HG03439 (cell line): ENCODE measurements around the gene ENOX1.
"Not testable (repeated sequence)": the region's sequence is repeated elsewhere in the genome, so short reads cannot be mapped to it uniquely, and the experiment has no call there.

ENCODE experiments used
- ATAC-seq: cut with Tn5 transposase; IDR thresholded peaks from one replicate; pipeline ENCODE4 v1.9.1; 2021; ENCODE audit warnings: mild to moderate bottlenecking, moderate library complexity; ENCODE audit not compliant: unreplicated experiment

The ENOX1 gene

DNA sequence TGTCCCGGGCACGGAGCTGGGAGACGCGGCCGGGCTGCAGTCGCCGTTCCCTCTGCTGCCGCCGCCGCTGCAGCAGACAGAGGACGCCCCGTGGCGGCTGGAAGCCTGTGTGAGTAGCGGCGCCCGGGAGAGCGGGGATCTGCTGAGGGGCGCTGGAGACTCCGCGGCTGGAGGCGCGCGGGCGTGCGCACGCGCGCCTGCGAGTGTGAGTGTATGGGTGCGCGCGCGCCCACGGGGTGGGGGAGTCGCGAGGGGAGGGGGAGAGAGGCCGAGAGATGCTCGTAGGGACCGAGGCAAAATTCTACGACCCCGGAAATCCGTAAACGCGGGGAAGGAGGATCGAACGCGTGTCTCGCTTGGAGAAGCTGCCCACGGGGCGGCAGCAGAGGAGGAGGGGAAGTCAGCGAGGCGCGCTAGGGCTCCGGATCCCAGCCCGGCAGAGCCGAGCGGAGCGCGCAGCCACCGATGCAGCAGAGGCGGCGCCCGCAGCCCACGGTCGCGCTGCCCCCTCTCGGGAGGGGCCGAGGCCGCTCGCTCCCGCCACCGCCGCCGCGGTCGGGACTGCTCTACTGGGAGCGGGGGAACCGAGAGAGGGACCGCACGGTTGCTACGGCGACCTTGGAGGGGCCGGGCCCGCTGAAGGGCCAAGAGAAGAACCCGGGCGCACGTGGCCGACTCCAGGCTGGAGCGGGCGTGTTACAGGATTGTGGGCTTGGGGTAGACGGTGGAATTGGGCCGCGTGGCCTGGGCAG, at the start of gene ENOX1:
ENOX1 (minus strand) TSS at position 207 of the 752 bp plus-strand sequence.
- no peak for ATAC-seq

DNA sequence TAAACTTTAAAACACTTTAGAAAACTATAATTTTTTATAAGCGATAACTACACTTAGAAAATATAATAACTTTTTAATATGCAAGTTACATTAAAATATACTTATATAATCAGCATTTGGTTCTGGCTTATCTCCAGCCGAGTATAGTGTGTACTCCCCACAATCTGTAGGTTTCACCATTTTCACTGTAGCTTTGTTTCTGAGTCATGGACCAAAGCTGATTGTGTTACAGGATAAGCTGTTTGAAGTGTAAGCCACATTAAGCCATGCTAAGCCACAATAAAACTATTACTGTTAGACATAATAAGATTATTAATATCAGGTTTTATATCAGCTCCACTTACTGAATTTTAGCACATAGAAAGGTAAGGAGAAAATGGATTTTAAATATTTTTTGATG, 48.9 kb upstream of the ENOX1 start:
- no peak for ATAC-seq

DNA sequence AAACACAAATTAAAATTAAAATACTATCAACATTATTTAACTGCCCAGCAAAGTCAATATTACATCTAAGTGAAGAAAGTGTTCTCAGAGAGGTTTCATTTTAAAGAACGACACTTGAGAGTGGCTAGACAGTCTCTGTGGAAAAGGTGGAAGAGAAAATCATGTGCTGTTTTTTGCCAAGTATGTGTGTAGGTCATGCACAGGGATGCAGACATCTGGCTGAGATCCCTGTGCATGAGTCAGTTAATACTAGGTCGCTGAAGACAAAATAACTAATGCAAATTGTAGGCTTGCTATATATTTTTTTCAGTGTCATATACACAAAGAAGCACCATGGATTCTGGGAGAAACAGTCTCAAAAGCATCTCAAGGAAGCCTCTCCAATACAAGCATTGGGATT, 44.3 kb upstream of the ENOX1 start:
- ATAC-seq = no peak

DNA sequence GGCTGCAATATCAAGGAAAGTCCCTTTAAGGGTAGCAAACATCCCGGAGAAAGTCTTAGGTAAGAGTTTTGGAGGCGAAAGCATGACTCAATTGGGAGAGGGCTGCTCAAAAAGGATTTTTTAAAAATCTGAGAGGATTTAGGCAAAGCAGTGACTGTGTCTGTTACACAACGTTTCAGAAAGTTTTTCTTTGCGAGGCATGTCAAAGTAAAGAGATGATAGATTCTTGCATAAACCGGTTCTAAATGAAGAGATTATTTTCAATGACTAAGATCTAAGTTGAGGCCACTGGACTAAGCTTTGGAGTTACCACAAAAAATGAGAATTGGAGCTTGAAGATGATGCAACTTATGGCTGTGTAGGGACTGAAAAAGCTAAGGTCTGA, 43.7 kb upstream of the ENOX1 start:
- no peak for ATAC-seq

DNA sequence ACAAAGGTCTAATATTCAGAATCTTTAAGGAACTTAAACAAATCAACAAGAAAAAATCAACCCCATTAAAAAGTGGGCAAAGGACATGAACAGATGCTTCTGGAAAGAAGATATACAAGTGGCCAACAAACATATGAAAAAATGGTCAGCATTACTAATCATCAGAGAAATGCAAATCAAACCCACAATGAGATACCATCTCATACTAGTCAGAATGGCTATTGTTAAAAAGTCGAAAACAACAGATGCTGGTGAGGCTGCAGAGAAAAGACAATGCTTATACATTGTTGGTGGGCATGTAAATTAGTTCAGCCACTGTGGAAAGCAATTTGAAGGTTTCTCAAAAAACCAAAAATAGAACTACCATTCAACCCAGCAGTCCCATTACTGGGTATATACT, 37.9 kb upstream of the ENOX1 start:
- ATAC-seq = not testable (repeated sequence)

DNA sequence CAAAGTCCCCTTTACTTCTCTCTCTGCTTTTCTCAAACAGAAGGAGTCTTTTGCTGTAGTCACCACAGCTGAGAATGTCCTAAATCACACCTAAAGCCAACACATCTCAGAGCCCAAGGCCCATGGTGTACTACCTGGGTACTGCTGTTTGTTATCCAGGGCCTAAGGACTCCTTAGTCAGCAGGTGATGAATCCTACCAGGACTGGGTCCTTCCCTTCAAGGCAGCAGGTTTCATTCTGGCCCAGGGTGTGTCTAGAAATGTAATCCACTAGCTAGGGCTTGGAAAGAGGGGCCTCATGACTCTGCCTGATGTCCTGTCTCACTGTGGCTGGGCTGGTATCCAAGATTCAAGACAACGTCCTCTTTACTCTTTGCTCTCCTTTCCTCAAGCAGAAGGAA, 36.2 kb upstream of the ENOX1 start:
- no peak for ATAC-seq

DNA sequence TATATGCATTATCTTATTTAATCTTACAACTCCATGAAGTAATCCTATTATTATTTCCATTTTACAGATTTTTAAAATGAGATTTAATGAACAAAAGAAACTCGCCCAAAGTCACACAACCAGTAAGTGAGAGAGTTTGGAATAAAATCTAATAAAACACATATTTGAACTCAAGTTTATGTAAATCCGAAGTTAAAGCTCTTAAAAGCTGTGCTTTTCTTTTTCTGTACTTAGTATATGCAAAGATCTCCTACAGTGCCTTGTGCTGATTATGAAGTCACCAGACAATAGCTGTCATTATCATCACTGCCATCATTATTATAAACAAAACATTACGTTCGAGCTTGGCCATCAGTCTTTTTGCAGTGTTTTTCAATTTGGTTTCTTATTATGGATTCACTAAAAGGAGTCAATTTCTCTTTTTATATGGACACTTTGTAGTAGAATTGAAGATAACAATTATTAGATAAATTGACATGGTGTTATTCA, 29.7 kb upstream of the ENOX1 start:
- no peak for ATAC-seq

DNA sequence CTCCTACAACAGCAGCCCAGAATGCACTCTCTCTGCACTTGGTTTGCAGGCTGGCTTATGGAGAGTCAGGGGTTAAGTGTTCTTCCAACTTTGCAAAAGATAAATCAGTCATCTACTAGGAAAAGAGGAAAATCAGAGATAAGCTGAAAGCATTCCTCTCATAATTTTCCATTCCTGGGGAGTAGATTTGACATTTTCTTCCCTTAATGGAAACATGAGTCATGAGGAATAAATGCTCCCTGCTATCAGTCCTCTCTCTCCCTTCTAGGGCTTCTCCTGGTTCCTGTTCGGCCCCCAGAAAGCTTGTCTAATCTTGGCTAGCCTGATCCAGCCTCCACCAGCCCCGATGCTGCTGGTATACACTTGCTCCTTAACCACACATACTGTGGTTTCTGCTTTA, 28.4 kb upstream of the ENOX1 start:
- ATAC-seq = no peak

DNA sequence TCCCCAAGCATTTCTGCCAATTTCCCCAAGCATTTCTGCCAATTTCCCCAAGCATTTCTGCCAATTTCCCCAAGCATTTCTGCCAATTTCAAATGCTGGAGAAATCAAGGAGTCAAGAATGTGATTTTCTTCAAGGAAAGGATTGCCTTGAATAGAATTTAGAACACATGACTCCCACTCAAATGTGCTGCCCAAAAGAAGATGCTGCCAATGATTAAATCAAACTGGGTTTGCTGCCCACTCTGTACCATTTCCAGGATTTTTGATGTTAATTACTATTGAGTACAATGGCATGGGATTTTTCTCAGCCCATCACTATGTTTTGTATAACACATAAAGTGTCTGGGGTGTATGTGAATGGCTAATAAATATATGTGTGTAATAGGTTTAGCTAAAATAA, 21.9 kb upstream of the ENOX1 start:
- ATAC-seq = no peak

DNA sequence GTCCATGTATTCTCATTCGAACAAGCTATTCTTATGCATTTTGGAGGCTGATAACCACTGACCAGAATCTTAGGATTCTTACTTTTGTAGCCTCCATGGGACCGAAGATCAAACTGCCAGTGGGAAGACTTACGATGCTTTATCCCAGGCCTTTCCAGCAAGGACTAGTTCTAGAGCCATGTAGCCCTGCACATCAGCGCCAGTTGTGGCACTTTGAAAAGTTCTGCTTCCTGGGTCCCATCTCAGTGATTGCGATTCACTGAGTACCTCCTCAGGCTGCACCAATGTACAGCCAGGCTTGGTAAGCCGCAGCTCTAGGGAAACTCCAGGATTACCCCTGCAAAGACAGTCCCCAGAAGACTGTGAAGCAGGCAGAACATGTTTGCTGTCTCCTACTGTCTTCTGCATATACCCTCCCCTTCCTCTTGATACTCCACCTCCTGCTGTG, 18.9 kb upstream of the ENOX1 start:
- ATAC-seq = no peak

DNA sequence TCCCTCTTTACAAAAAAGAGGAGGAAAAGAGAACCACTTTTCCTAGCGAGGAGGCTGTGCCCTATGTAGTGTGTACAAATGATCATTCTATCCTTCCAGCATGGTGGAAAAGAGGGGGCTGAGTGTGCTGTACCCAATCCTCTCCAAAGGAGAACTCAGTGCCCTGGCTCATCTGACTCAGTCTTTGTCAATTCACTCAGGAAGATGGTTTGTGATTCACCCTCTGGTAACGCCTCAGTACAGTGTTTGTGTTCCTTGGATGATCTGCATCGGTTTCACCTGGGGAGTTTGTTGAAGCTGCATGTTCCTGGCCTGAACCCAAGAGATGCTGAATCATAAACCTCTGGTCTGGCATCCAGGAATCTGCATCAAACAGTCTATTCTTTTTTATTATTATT, 18.3 kb upstream of the ENOX1 start:
- ATAC-seq = no peak

DNA sequence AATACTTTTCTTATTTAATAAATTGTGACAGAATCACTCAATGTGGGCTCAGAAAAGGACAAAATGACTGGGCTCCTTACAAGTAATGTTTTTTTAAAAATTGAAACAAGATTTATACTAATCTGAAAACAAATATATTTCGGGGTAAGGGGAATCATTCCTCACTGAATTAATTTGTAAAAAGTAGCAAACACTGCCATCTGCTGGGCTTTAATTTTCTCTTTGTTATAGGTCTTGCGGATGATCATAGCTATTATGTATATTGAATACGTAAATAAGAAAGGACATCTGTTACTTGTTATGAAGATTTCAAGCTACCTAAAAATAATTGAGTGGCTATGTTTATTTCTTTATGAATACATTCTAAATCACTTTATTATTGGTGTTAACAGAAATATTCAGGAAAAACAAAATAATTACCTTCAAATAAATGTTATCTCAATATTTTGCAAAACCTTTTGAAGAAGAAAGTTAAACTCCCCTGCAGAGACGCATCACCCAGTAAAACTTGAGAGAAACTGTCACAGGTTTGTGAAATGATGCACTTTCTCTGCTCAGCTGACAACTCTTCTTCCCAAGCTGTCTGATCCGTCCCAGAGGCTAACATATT, 17.8 kb upstream of the ENOX1 start:
- ATAC-seq = no peak

DNA sequence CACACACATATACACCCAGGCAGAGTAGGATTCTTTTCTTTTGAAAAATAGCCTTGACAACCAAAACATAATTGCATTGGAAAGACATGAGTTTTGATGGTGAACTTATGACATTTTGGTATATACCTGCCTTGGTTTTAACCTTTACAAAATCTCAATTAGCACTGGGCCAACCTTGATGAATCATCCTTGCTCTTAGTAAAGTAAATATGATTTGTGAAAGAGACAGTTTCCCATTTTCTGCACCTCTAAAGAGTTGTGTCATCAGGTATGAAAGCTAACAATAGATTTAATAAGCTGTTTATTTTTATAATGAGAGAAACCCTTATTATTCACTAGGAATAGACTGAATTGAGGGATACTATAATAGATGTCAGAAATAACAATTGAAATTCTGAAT, 15.7 kb upstream of the ENOX1 start:
- no peak for ATAC-seq

DNA sequence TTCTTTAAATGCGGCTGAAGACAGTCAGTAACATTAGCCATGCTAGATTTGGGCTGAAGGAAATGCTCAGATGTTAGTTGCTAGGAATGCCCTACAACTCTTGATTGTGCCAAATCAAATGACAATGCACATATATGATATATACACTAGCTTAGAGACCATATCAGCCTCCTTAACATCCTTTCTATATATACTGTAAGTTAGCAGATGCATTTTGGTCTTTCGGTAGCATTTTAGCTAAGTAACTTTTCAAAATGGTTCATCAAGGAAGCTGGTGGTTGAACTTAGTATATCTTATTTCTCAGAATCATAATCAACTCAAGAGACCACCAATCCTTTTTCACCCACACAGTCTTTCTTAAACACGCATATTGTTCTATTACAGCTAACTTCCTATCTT, 14.1 kb upstream of the ENOX1 start:
- no peak for ATAC-seq

DNA sequence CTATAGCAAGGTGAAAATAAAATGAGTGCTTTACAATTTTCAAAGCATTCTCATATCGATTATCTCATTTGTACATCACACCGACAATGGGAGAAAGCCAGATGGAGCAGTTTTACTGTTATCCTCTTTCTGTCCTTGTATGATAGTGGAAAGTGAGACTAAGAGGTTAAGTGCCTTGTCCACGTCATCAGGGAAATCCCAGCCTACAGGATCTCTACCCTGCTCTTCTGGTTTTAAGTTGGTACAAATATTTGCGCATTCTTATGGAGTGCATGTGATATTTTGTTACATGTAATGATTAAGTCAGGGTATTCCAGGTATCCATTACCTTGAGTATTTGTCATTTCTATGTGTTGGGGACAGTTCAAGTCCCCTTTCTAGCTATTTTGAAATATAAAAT, 12.4 kb upstream of the ENOX1 start:
- no peak for ATAC-seq

DNA sequence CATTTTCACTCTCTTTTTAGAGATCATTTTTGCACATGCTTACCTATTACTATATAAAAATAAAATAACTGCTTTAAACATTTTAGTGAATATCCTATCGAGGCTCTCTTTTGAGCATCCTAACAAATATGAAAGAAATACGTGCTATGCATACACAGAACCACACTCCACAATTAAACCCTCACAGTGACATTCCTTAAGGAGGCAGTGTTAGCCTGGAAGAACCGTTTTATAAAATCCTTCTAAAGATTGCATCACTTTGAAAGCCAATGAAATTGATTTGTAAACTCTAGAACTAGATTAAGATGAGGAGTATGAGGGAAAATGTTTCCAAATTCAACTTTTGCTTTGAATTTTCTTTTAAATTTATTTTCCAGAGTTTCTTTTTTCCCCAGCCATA, 11.1 kb upstream of the ENOX1 start:
- ATAC-seq = no peak

DNA sequence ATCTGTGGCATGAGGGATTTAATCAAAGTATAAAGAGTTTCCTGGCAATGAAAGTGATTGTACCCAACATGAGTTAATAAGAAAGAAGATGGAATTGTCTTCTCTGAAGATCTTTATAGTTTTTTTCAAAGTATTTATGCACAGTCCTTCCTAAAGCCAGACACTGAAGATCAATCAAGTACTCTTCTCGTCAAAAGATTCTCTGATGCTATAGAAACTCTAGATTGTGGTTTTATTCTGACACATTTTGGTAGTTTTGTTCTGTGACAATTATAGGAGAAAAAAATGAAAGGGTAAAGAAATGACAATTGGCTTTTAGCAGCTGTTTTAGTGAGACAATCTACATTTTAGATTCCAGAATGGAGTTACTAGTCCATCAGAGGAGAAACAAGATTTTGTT, 10.4 kb upstream of the ENOX1 start:
- no peak for ATAC-seq

DNA sequence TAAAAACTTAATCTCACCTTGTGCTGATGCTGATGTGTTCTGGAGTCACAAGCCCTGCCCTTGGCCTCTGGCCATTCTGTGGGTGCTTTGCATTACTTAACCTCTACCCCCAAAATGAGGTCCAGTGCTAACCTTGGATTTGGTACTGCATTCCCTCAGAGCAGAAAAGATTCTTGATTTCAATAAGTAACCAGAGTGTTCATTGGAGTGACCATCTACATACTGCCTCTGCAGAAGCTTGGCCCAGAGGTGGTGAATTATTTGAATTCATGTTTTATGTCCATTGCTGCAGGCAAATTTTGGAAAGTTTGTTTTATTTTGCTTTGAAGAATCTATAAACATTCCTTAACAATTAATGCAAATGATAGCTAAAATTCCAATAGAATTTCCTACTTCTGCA, 7.6 kb upstream of the ENOX1 start:
- ATAC-seq = no peak

DNA sequence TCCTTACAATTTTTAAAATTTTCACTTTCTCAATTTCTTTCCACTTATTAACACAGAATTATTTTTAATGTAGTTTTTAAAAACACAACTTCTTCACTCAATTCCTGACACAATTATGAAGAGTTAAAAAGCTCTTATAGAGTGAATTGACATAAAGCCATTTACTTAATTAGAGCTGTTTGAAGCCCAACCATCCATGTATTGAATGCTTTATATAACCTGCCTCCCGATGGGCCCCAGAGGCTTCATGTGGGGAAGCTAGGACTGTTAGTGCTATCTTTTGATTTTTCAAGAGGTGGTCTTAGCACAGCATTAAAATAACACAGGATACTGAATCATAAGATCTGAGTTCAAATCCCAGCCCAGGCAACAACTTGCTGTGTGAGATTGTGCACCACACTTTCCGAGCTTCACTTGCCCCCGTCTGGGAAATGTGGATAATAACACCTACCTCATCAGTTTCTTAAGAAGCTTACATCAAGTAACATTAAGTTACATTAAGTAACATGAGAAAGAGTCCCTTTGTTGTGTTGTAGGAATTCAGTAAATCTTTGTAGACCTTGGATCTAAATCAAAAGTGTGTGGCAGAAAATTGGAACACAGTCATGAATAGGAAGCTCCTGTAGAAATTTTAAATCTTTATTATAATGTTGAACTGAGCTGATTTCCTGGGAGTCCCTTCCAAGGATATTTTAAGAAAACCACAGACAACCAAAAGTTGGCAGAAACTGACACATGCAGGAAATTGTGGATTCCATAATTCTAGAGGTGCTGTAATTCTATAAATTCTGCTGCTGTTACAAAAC, 5.5 kb upstream of the ENOX1 start:
- no peak for ATAC-seq

DNA sequence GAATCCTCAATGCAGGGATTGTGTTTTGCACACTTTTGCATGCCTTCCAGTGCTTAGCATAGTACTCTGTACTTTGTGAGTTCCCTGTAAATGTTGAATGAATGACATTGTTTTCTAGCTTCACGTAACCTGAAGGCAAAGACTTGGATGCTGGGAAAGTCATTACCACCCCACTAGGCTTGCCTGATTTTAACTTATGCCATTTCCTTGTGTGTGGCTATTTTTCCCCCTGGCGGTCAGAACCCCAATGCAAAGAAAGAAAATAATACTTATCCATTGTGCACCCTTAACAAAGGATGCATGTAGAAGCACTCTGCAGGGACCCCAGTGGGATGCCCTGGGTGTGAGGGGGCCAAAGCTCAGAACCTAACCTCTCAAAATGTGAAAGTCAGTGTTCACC, 1.2 kb upstream of the ENOX1 start:
- ATAC-seq = no peak

DNA sequence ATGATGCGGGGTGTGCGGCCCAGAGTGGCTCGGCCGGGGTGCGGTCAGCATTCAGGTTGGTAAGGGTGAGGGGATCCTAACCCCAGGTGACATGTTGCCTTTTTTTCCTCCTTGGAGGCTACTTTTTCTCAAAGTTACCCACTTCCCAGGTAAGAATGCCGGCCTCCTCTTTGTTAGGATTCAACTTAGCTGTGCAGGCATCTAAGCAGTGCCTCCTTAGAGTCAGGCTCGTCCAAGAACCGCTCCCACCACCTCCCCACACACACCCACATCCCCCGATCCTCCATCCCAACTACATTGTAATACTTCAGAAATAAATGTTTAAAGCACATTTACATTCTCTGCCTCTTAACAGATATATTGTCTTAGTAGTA, 733 bp upstream of the ENOX1 start:
- ATAC-seq = no peak

DNA sequence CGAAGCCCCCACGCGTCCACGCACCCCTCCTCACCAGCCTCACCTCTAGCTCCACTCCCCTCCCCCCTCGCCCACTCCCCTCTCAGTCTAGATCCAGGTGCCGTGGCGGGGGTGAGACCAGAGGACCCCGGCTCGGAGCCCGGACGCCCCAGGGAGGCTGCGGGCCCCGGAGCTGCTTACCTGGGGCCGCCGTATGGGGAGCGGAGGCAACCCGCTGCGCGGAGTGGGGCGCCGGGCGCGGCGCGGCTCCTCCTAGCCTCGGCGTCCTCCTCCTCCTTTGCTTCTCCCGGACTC, 353 bp downstream of the ENOX1 start:
- no peak for ATAC-seq
